HG03432 (cell line): ENCODE measurements around the gene YTHDF1.
"Not testable (repeated sequence)": the region's sequence is repeated elsewhere in the genome, so short reads cannot be mapped to it uniquely, and the experiment has no call there.

Experiments used
- ATAC-seq: cut with Tn5 transposase; IDR thresholded peaks from one replicate; pipeline ENCODE4 v1.9.1; 2021; ENCODE audit warnings: mild to moderate bottlenecking, moderate library complexity; ENCODE audit not compliant: unreplicated experiment

Gene YTHDF1

DNA sequence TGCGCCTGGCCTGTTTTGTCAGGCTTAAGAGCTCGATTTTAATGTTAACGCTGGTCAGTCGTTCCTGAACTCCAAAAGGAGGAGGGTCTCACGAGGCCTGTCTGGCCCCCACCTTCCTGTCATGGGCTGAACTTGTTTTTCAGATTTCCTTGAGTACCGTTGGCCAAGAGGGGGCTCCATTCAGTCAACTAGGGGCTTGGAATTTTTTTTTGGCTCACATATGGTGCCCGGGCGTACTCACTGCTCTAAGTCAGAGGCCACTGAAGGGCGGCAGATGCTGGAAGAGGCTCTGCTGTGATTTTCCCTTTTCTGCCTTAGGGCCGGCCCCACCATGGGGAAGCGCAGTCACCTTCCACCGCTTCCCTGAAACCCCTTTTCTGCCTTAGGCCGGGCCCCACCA is 12.9 kb upstream of the YTHDF1 start:
- no peak for ATAC-seq

DNA sequence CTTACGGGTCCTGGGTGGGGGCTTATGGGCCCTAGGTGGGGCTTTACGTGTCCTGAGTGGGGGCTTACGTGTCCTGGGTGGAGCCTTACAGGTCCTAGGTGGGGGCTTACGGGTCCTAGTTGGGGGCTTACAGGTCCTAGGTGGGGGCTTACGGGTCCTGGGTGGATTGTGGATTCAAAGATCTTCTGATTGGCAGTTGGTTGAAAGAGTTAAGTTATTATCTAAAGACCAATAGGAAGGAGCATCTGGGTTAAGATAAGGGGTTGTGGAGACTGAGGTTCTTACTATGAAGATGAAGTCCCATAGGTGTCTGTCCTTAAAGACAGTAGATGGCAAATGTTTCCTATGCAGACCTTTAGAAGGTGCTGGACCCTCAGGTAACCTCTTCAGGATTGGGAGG is 11.3 kb upstream of the YTHDF1 start:
- ATAC-seq: no peak

DNA sequence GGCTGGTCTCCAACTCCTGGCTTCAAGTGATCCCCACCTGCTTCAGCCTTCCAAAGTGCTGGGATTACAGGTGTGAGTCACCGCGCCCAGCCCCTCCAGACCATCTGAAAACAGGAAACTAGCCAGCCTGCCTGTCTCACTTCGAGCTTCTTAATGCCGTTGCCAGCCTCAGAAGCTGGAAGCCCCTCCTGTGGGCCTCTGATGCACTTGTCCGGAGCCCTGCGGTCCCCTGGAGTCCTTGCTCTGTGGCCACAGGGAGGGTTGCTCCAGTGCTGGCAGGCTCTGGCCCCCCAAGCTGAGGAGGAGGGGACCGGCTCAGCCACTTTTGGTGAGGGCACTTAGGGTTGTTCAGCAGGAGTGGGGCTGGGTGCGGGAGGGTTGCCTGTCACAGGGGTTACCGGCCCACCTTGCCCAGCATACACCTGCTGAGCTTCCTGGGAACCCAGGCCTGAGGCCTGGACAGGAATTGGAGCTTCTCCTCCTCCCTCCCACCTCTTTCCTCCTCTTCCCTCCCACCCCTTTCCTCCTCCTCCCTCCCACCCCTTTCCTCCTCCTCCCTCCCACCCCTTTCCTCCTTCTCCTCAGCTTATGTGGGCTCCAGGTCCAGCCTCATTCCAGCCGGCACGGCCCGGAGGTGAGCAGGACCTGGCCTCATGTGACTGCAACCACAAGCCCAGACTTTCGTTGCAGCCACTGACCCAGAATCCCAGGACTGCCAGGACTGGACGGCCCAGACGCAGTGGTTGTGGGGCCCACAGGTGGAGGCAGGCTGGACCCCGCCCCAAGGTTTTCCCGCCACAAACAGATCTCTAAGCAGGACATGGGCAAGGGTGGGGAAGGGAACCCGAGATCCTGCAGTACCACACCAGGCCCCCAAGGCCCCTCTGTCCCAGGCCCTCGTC is 10.4 kb upstream of the YTHDF1 start:
- no peak for ATAC-seq

DNA sequence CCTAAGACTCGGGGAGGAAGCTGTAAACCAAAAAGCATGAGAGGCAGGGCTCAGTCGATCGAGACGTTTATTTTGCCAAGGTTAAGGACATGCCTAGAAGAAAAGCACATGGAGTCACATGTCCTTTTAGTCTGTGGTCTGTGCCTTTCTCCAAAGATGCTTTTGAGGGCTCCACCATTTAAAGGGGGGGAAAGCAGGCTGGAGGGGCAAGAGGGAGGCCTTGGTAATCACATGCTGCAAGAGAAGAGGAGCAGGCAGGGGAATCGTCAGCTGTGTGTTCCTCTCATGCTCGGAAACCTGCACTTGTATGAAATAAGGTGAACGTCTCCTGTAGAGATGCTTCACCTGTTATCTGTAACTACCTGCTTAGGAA is 9.1 kb upstream of the YTHDF1 start:
- no peak for ATAC-seq

DNA sequence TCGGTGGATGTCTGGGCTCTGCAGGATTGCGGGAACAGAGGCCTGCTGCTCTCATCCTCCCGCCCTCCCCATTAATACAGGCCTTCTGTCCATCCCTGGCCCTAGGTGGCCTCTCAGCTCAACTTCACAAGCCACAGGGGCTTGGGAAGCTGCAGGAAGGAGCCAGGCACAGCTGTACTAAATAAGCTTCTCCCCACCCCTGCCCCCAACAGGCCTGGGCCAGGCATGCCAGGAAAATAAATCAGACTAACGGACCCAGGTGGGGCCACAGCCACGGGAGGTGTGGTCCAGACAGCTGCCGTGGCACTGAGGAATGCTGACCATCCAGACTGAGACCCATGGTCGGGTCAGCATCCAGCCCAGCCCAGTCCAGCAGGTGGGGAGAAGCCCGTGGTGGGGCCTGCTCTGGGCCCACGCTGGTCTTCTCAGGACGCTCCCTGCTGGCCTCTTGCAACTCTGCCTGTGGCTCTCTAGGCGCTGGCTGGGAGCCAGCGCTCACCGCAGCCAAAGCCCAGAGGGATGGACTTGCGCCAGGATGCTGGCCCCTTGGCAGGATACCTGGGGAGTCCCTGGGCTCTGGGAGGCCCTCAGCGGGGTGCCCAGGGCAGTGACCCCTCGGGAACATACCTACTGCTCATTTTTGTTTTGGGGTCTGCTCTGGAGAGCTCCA is 8.6 kb upstream of the YTHDF1 start:
- no peak for ATAC-seq

DNA sequence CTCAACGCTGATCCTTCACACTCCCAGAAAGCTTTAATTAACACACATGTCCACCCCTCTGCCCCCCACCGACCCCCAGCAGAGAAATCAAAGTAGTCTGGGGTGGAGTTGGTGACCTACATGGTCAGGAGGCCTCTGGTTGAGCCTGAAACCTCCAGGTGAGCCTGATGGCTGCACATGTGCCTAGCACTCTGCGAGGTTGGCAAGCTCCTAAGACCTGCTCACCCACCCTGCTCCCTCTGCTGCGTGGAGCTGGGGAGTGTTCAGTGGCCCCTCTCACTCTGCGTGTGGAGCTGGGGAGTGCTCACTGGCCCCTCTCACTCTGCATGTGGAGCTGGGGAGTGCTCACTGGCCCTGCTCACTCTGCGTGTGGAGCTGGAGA is 7.9 kb upstream of the YTHDF1 start:
- no peak for ATAC-seq

DNA sequence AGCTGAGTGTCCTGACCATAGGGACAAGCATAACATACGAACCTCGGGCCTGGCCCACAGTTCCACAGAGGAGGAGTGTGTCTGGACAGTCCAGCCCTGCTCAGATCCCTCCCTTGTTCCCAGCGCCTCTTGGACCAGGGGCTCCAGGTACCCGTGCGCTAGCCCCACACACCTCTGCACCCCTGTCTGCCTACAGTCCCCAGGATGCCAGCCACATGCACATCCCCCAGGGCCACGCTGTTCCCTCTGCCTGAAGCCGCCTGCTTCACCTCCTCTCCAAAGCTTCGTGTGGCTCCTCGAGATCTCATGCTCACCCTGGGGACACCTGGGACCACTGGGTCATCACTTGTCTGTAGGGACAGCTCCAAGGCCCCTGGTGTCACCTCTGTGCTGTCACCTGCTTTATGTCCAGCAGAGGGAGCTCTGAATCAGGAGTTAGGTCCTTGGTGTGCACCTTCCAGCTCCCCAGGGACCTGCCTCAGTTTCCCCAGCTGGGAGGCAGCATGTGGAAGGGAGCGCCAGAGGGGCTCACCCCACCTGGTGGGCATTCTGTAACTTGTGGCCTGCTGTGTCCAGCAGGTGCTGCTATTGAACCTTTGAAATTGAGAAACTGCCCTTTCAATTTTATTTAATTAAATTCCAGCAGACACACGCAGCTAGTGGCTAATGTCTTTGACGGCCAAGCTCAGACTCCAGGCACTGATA is 7.3 kb upstream of the YTHDF1 start:
- ATAC-seq: no peak

DNA sequence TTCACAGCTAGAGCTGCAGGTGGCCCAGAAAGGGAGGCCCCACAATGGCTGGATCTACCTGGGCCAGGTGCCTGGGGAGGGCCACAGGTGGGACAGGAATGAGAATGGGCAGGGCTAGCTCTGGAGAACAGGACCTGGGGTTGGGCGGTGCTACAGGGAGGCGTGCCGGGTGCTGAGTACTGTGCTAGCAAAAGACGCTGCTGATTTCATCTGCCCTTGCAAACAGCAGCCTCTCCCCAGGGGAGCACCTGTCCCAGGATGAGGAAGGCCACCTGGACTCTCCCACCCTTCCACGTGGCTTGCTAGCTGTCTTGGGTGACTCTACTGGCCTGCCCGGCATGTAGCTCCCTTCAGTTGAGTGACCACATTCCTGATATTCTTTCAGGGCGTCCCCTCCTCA is 6.6 kb upstream of the YTHDF1 start:
- ATAC-seq: no peak

DNA sequence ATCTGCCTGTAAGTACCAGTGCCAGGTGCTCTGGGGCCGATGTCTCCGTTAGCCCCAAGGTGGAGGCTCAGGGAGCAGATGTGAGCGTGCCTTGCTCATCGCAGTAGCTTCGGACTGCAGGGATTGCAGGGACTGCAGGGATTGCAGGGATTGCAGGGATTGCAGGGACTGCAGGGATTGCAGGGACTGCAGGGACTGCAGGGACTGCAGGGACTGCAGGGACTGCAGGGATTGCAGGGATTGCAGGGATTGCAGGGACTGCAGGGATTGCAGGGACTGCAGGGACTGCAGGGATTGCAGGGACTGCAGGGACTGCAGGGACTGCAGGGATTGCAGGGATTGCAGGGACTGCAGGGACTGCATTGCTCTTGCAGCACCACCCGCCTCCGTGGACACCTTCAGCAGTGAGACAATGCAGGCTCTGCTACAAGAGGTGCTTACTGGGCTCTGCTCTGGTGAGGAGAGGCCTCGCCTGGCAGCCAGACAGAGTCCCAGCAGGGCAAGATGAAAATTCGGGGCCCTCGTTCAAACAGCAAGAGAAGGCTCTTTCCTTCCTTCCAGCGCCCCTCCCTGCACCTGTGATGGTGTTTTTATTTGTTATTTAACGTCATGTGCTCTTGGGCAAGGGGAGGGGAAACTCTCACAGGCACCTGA is 5.6 kb upstream of the YTHDF1 start:
- not testable (repeated sequence) for ATAC-seq

DNA sequence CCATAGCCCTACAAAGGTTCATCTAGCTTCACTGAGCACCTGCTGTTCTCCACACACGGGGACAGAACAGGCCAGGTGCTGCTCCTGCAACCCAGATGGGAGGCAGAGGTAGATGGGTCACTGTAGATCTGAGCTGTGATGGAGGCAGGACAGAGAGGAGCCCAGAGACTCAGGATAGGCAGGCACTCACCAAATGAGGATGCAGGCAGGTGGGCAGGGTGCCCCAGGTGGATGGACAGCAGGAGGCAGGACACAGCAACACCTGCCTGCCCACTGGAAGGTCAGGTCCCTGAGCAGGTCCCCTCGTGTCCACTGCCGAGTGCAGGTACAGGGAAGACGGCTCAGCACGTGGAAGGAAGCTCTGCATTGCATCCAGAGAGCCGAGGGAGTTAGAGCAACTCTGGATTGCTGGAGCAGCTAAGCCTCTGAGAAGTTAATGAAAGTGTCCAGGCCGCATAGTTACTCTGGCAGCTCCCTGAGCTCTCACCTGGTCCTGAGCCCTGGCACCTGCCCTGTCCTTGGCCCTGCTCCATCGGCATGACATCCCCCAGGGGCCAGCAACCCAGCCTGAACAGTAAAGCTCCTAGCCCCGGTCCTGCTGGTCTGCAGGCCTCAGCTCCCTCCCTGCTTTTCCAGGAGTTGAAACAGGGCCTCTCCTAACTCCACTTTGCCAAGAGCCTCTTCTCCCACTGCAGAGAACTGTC is 4.9 kb upstream of the YTHDF1 start:
- no peak for ATAC-seq

DNA sequence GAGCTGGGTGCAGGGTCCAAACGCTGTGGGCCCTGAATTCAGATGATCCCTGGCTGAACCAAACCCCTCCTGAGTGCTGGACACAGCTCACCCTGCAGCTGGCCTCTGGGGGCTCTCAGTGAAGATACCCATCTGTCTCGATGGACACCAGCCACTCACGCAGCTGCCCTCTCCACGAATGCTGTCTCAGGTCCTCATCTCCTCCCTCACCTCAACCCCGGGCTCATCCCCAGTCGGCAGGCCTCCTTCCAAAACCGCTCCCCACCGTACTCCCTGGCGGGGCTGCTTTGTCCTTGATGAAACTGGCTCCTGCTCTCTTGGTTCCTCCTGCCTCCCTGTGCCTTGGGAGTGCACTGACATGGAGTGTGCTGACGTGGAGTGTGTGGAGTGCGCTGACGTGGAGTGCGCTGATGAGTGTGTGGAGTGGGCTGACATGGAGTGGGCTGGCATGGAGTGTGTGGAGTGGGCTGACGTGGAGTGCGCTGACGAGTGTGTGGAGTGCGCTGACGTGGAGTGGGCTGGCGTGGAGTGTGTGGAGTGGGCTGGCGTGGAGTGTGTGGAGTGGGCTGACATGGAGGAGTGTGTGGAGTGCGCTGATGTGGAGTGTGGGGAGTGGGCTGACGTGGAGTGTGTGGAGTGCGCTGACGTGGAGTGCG is 4.1 kb upstream of the YTHDF1 start:
- no peak for ATAC-seq

DNA sequence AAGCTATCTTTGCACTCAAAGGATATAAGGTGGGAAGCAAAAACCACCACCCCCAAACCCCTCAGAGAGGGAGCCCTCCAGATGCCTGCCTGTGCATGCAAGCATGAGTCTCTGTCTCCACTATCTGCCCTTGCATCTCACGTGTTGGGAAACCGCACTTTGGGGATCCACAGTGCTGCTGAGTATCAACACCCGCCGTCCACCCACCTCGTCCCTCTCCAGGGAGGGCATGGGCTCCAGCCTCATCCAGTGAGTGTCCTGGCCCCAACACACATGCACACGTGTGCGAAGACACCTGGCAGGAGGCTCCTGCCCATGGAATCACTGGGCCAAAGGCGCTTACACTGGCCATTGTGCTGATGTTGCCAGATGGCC is 3.5 kb upstream of the YTHDF1 start:
- ATAC-seq: no peak

DNA sequence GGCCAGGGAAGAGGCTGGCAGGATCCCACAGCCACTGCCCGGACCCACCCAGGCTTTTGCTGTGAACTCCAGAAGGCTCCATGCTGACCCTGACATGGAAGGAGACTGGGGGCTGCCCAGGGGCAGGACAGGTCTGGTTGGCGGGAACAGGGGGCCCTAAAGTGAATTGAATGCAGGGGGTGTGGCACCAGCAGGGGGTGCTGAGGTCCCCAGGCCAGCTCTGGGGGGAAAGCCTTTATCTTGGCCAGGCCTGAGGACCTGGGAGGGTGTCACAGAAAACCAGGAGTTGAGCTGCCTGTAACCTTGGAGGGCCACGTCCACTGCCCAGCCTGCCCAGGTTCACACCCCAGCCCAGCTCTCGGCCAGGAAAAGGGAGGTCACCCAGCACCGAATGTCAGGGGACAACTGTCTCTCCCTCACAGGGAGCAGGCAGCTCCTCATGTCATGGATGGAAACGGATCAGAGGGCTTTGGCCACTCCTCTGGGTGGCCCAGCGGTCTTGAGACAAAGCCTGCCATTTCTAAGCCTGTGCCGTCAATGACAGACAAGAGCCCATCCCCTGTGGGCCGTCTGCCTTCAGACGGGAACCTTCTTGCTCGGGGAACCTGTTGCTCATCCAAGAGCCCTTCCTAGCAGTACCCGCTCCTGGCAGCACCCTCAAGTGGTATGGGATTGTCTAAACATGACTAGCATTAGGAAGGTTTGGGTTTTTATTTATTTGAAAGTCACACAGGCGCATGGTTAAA is 2.9 kb upstream of the YTHDF1 start:
- ATAC-seq: no peak

DNA sequence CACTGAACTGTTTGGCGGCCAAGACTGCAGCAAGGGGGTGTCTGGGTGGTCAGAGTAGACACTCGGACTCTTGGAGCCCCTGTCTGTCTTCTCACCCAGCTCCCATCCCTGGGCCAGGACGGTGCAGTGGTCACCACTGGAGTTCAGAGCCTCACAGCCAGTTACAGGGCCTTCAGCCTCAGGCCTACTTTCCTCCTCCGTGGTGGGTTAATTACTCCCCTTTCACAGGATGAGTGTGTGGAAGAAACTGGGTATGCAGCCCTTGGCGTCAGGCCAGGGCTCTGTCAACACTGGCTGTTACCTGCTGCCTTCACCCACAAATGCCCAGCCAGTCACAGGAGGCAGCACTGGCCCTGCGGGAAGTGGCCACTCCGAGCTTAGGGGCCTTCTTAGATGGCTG is 1.8 kb upstream of the YTHDF1 start:
- no peak for ATAC-seq

DNA sequence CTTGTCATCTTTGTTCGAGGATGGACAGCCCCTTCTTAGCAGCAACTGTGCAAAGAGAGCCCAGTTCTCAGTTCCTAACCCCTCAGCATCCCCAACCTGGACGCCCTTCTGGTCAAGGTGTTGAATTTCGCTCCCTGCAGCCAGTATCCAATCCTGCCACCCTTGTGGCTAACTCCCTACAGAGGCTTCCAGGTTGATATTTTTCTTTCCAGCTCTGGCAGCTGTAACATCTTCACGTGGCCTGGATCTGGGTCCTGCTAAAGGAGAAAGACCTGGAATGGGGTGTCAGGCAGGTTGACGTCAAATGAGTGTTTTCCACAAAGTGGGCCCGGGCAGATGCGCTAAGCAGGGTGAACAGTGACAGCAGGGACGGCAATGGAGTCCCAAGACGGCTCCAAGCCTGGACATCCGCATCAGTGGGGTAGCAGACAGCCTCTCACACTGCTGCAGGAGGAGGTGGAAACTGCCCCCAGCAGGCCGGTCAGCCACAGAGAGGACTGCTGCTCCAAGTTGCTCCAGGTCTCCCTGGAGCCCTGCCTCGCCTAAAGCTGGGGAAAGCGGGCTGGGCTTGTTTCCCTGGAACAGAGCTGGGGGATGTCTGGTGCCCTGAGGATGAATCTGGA is 1.0 kb upstream of the YTHDF1 start:
- ATAC-seq: no peak

DNA sequence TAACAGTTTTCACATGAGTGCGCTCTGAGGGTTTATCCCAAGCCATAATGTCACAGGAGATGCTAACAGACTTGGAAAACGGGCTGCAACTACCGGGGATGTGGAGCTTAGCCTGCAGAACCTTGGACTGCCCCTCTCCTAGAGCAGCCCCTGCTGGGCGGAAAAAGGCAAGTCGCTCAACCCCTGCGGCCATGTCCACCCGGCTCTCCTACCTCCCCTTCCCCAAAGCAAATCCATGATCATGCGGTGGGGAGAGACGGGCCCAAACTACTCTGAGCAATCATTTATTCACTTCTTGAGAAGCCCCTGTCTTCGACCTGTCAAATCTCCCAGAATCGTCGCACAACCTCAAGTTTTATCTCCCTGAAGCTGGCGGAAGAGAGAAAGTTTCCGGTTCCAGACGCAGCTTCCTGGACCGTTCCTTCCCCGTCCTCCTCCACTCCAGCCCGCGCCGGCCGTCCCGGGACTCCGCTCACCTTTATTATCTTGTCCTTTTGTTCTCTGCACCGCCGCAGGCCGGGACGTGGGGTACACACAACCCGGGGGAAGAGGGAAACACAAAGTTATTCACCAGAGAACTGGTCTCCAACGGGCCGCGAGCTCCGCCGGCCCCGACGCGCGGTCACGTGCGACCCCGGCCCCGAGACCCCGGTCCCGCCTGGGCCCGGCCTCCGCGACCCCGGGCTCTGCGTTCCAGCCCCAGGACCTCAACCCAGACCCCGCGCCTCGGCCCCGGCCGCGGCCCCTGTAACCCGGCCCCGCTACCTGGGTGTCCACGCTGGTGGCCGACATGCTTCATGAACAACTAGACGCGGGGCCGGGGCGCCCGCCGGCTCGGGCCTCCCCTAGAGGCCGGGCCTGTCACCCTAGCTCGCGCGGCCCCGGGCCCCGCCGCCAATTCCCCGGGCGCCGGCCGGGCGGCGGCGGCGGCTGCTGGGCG is 560 bp downstream of the YTHDF1 start:
- peak; percentile 20 for ATAC-seq

DNA sequence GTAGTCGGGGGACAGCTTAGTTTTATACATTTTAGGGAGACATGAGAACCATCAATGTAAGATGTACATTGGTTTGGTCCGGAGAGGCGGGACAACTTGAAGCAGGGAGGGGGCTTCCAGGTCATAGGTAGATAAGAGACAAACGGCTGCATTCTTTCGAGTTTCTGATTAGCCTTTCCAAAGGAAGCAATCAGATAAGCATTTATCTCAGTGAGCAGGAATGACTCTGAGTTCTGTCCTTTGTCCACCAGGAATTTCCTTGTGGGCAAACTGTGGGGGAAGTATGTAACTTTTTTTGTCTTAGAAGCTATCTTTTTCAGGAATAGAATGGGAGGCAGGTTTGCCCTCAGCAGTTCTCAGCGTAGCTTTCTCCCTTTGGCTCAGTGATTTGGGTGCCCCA is 1.4 kb downstream of the YTHDF1 start:
- no peak for ATAC-seq

DNA sequence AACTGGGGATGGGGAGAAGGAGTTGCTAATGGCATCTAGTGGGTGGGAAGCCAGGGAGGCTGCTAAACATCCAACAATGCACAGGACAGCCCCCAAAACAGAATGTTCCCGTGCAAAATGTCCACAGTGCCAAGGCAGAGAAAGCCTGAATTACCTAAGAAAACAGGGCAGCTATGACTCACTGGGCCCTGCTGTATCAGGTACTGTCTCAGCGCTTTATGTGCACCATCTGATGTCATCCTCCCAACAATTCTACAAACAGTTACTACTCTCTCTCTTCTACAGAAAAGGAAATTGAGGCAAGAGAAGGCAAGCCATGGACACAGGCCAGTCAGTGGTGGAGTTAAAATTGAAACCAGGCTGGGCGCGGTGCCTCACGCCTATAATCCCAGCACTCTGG is 3.1 kb downstream of the YTHDF1 start:
- no peak for ATAC-seq
